Lower lobe of right lung (tissue), 2 donors: ENCODE measurements around the gene HOXC9. TPM values are rescaled to one million over a fixed set of nuclear protein-coding genes. Genes with fewer than 3 reads are reported as not detected.

Experiments
- ATAC-seq, 2 donors: fragments of 200-7000 bp; cut with Tn5 transposase; one replicate each; pipeline ENCODE4 v1.9.1; 2020 to 2022; ENCODE audit warnings: mild to moderate bottlenecking in 2 of 2, moderate library complexity in 2 of 2
- DNase-seq: peaks from one replicate; pipeline ENCODE4 v3.0.0-alpha.2; 2020
- H3K27ac ChIP-seq: fragments of 200-600 bp; one replicate; pipeline ENCODE4 v1.8.0; 2022
- H3K27me3 ChIP-seq: fragments of 200-600 bp; one replicate; pipeline ENCODE4 v1.8.0; 2022; ENCODE audit warnings: low read depth
- H3K36me3 ChIP-seq: fragments of 200-600 bp; one replicate; pipeline ENCODE4 v1.8.0; 2022; ENCODE audit warnings: mild to moderate bottlenecking
- H3K4me1 ChIP-seq: fragments of 200-600 bp; one replicate; pipeline ENCODE4 v1.8.0; 2022
- H3K4me3 ChIP-seq: fragments of 200-600 bp; one replicate; pipeline ENCODE4 v1.8.0; 2022; ENCODE audit warnings: mild to moderate bottlenecking
- H3K9me3 ChIP-seq: fragments of 200-600 bp; one replicate; pipeline ENCODE4 v1.8.0; 2022
- intact Hi-C: fragments of 100-400 bp; cut with DNase I; formaldehyde crosslinking; loops from one replicate; pipeline ENCODE4 v1.11.0; 2022
- total RNA-seq: library from RNA; stranded (reverse); fragmentation: NEBNext Ultra II Directional; extraction: Animal tissue kit (Norgen Biotek cat#: 25700); gene quantifications from one replicate; pipeline ENCODE4 v1.2.1, GENCODE V29; 2021
- TF ChIP-seq, protein P1 (sequence below): fragments of 200-600 bp; IDR thresholded peaks from one replicate; pipeline ENCODE4 v1.8.0; 2022; ENCODE audit warnings: antibody characterized with exemption, mild to moderate bottlenecking
- donor health status: DM: no; HTN: yes; CAD: no; lungs with severe emphysema.

The HOXC9 gene
- total RNA-seq, 1 donor from 2014 or later, result not detected

DNA sequence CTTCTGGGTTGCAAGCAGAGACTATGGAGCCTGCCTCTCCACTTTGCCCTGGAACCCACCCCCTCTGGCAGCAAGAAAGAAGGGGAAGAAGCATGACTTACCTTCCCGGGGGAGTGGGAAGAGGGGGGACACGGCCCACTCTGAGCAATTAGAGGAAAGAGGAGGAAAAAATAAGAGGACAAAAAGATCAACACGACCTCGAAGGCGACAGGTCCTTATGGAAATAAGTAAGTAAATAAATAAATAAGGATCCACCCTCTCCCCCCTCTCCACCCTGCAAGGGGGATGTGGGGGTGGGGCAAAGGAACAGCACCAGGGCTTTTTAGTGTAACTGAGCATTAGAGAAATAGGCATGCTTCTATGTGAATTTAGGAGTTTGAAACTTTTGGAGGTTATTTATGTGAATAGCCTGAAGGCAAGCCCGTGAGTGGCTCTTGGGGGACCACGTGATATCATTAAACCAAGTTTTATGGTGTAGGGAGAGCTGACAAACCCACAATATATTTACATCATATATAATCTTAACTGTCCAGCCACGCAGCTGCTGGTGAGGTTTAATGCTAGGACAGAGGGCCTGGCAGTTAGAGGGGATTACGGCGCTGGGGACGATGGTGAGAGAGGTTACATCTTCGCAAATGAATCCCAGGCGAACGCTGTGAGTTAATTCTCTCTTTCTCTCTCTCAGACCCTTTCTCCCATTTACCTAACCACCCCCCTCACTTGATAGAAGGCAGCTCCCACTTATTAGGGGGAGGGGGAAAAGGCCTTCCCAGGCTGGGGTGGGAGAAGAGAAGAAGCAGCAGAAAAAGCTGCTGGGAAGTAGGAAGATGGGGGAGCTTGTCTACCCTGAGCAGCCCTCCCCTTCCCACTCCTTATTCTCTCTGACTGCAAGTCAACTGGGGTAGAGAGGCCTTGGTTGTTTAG, 37.7 kb downstream of the HOXC9 start:
- Histone ChIP-seq H3K4me1 (peaks cover 6% of the 10 kb centered on the region), H3K27ac (no peak overlapping the region), H3K4me3 (no peak overlapping the region), H3K27me3 (peaks cover 92% of the 10 kb centered on the region), H3K36me3 (no peaks in the 10 kb centered on the region), H3K9me3 (no peaks in the 10 kb centered on the region)
- DNase-seq (no peak), ATAC-seq (no peak)
- TF ChIP-seq, protein P1, sequence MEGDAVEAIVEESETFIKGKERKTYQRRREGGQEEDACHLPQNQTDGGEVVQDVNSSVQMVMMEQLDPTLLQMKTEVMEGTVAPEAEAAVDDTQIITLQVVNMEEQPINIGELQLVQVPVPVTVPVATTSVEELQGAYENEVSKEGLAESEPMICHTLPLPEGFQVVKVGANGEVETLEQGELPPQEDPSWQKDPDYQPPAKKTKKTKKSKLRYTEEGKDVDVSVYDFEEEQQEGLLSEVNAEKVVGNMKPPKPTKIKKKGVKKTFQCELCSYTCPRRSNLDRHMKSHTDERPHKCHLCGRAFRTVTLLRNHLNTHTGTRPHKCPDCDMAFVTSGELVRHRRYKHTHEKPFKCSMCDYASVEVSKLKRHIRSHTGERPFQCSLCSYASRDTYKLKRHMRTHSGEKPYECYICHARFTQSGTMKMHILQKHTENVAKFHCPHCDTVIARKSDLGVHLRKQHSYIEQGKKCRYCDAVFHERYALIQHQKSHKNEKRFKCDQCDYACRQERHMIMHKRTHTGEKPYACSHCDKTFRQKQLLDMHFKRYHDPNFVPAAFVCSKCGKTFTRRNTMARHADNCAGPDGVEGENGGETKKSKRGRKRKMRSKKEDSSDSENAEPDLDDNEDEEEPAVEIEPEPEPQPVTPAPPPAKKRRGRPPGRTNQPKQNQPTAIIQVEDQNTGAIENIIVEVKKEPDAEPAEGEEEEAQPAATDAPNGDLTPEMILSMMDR, result no peak
- intact Hi-C loops, result no loop called here

DNA sequence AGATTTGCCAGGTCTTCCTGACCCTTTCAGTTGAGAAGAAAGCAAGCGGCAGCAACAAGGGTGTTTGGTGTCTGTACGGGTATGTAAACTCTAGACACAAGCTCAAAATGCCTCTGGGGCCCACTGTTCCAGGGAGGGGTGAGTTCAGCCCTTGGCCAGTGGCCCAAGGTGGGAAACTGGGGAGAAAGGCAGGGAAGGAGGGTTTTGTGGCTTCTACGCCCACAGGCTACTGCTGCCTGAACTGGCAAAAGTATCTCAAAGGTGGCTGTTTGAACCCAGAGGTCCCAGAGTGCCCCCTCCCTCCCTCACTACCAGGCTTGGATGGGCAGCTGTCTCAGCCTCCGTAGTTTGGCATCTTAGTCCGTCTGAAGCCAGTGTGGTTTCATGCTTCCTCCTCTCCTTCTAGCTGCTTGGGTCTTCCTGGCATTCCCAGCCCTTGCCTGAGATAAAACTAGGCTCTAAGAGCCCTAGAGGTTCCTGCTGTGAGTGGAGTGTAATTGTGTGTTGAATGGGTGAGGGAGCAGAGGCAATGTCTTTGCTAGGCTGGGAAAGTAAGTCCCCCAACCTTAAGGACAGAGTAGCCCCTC, 38.4 kb downstream of the HOXC9 start:
- no peak for ATAC-seq
- TF ChIP-seq, protein P1, result no peak
- no peak overlapping the region for H3K27ac ChIP-seq
- peaks cover 92% of the 10 kb centered on the region for H3K27me3 ChIP-seq
- H3K4me1 ChIP-seq, result peaks cover under 1% of the 10 kb centered on the region
- no peaks in the 10 kb centered on the region for H3K9me3 ChIP-seq
- intact Hi-C loops, result no loop called here
- DNase-seq, result no peak
- H3K36me3 ChIP-seq, result no peaks in the 10 kb centered on the region
- no peak overlapping the region for H3K4me3 ChIP-seq

- DNase-seq (no peak), ATAC-seq (peak in 1 of 2 donors; percentile 23)
- TF ChIP-seq, protein P1, result no peak
- Histone ChIP-seq H3K27ac (no peak overlapping the region), H3K4me1 (no peaks in the 10 kb centered on the region), H3K27me3 (peaks cover 88% of the 10 kb centered on the region), H3K9me3 (no peaks in the 10 kb centered on the region), H3K36me3 (no peaks in the 10 kb centered on the region), H3K4me3 (no peak overlapping the region)
- intact Hi-C loops, result no loop called here
Measured at GRCh38 chr12:54038871-54039414, 39.0 kb downstream of the HOXC9 start.

- H3K27ac ChIP-seq, result no peak overlapping the region
- H3K27me3 ChIP-seq, result peaks cover 86% of the 10 kb centered on the region
- intact Hi-C loops, result no loop called here
- DNase-seq (no peak), ATAC-seq (no peak)
- no peaks in the 10 kb centered on the region for H3K4me1 ChIP-seq
- TF ChIP-seq, protein P1, result no peak
- H3K4me3 ChIP-seq, result no peak overlapping the region
- no peaks in the 10 kb centered on the region for H3K9me3 ChIP-seq
- H3K36me3 ChIP-seq, result no peaks in the 10 kb centered on the region
Measured at GRCh38 chr12:54039417-54040147, 39.6 kb downstream of the HOXC9 start.

- Histone ChIP-seq H3K36me3 (no peaks in the 10 kb centered on the region), H3K4me1 (no peaks in the 10 kb centered on the region), H3K4me3 (no peak overlapping the region), H3K27ac (no peak overlapping the region), H3K9me3 (no peaks in the 10 kb centered on the region), H3K27me3 (peaks cover 86% of the 10 kb centered on the region)
- DNase-seq, result no peak
- ATAC-seq, result no peak
- TF ChIP-seq, protein P1, result no peak
- intact Hi-C loops, result no loop called here
Measured at GRCh38 chr12:54040148-54040494, 40.2 kb downstream of the HOXC9 start.
